NCI-H748 treated with DMSO at 0.1 percent for 48 hours (cell line): ENCODE results near the gene MAML2.

ENCODE experiments used
- DNase-seq: peaks from one replicate; lab custom pipeline; 2025; lab: John Stamatoyannopoulos, UW

MAML2 gene

GRCh38 chr11:96125400-96125799 is 217.6 kb downstream of the MAML2 start:
- no peak for DNase-seq

DNA sequence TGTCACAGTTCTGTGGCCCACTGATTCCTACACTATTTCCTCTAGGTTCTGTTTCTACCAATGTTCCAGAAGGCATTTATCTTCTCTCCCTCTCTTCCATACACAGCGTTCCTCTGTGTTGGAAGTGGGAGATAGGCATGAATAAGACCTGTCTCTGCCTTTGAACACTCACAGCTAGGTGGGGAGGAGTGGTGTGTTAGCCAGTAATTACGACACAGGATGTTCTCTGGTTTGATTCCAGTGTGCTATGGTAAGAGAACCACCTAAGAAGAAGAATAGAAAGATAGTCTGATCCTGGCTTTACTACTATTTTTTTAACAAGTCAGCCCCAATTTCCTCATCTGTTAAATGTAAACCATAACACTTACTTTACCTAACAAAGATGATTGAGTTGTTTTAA is 218.8 kb downstream of the MAML2 start:
- DNase-seq = no peak

DNA sequence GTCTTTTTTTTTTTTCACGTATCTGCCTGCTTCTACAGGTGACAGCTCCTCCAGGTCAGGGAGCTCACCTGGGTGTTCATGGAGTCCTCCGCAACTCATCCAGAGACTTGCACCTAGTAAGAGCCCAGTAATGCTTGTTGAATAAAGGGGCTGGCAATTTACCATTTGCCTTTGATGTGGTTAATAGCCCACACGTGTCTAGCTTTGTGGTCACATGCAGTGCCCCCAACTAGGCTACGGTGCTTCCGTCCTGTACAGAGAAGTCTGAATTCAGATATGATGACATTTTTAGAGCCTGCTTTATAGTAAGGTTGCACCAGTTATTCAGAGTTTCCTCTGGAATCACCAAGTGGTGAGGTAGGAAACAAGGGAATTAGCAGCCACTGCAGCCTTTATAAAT is 219.7 kb downstream of the MAML2 start:
- no peak for DNase-seq

DNA sequence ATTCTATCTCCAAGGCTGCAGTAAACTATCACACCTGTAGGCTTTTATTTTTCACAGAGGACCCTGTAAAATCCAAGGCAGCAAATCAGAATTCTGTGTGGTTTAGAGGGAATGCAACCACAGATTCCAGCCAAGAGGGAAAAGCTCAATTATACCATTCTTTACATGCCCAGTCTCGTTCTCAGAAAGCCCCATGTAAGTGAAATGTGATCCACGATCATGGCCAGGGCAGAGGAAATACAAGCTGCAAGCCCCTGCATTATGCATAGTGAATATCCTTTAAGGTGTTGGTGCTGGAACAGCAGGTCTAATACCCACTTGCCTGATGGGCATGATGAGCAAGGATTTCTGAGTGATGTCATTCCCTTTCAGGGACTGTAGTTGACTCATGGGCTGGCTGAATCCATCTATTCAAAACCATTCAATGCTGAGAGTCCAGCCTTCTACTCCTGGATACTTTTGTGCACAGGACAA is 220.4 kb downstream of the MAML2 start:
- no peak for DNase-seq

- DNase-seq = no peak
Observed at GRCh38 chr11:96119211-96119610, 223.8 kb downstream of the MAML2 start.

DNA sequence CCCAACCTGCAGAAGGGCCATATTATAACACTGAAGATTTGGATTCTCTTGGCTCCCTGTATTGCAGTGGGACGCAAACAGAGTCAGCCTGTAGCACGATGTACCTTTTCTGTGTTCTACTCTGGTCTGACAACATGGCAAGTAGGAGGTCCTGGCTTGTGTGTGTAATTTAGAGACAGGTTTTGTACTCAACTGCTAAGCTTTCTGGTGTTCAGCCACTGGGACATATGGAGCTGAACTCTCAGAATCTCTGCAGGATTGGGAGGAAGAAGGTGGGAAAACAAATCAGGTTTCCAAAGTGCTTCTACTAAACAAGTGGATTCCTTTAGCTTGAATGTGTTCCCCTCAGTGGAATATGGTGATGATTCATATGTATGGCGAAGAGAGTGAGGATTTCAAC is 226.6 kb downstream of the MAML2 start:
- DNase-seq = no peak

- DNase-seq = no peak
Observed at GRCh38 chr11:96114178-96115064, 228.6 kb downstream of the MAML2 start.

DNA sequence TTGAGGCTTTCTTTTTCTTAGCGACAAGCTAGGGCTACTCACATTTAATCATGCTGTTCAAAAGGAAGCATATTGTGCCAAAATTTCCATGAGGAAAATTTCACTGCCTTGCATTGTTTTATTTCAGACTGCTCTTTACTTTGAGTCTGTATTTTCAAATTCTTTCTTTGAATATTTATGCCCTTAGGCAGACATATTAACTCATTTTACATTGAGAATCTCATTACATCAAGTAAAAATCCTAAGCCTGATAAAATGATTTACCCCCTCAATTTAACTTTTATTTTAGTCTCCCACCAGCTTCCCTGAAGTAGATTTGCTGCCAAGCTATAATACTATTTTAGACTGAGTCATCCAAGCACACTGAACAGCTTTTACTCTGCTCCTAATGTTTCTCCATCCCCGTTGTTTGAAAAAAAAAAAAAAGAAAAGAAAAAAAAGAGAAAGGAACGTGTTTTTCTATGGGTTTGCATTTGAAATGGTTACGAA is 229.8 kb downstream of the MAML2 start:
- no peak for DNase-seq

- no peak for DNase-seq
Observed at GRCh38 chr11:96112192-96113128, 230.5 kb downstream of the MAML2 start.

DNA sequence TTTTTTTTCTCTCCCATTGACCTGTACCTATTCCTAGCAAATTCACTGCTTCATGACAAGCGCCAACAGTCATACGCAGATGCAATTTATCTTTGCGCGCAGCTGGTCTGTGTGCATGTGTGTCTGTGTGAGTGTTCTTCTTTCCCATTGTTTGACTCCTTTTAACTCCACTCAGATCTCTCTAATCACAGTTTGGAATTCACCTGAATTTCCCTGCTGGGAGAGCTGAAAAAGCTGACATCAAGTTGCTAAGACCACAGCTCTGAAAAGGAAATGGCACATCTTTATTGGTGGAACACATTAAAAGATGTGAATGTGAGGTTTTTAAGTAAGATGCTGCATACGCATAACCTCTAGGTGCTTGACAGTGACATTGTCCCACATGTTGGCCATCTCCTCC is 231.7 kb downstream of the MAML2 start:
- DNase-seq = no peak

- no peak for DNase-seq
Observed at GRCh38 chr11:96110302-96110701, 232.7 kb downstream of the MAML2 start.

- DNase-seq = no peak
Observed at GRCh38 chr11:96109331-96110030, 233.5 kb downstream of the MAML2 start.

DNA sequence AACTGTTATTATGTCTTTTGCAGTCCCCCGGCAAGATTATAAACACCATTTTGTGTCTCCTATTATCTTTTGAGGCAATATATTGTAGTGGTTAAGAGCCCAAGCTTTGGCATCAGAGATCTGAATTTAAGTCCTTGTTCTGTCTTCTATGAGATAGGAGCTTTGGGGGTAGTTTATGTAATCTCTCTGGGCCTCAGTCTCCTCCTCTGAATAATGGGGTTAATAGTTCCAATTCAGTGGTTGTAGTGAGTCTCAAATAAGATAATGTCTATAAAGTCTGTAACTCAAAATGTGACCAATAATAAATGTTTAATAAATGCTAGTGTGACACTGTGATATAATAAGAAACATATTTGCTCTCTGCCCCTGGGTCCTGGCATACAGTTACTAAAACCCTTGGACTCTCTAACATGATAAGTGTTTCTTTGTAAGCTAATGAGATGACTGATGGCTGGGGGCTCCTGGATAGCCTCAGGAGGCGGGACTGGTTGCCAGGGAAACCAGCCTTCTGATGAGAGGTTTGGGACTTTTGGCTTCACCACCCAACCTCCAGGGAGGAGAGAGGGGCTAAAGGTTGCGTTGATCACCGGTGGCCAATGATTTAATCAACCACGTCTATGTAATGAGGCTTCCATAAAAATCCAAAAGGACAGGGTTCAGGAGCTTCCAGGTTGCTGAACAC is 235.7 kb downstream of the MAML2 start:
- no peak for DNase-seq

- DNase-seq = no peak
Observed at GRCh38 chr11:96106645-96107044, 236.3 kb downstream of the MAML2 start.

DNA sequence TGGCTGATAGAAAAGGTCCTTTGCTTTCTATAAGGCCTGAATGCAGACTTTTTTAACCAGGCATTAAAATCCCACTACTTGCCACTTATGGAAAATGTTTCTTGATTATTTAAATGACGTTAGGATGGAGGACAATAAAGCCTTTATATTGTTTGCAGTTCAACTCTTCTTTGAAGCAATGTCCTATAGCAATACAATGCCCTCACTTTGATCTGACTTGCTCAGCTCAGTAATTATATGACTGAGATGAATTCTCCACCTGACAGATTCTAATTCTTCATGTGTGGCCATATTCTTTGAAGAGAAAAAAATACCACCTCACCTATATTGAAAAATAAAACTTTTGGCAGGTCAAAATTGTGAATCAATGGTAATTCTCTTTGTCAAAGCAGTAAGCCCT is 237.1 kb downstream of the MAML2 start:
- DNase-seq = no peak

- no peak for DNase-seq
Observed at GRCh38 chr11:96105197-96105895, 237.6 kb downstream of the MAML2 start.

DNA sequence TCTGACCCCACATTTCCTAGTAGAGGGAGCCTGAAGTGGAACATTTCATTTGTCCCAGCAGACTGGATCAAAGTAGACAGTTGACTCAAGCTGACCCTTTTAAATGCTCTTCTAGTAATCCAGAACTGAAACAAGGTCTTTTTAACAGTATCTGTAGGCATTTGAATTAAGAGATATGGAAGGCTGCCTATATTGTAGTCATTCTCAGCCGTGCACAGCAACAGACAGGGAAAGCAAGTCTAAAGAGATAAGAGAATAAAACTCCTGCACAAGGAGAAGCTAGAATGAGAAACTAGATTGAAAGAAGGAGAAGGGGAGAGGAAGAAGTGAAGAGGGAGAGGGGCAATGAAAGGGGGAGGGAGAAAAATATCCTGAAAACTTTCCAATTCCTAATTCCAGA is 238.5 kb downstream of the MAML2 start:
- DNase-seq = no peak

DNA sequence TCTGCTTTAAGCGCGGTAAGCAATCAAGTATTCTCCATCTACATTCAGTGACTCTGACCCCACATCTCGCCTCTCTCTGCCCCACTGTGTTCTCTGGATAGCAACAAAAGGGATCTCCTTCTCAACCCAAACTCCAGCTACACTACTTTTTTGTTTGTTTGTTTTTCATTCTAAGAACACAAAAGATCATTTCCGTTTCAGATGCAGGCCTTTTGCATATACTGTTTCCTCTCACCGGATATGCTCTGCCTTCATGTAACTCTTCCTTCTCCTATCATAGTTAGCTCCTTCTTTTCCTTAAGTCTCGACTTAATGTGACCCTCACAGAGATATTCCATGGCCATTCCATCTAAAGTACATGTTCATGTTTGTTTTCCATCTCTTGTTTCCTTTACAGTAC is 239.3 kb downstream of the MAML2 start:
- no peak for DNase-seq

GRCh38 chr11:96103102-96103501 is 239.9 kb downstream of the MAML2 start:
- DNase-seq = no peak

DNA sequence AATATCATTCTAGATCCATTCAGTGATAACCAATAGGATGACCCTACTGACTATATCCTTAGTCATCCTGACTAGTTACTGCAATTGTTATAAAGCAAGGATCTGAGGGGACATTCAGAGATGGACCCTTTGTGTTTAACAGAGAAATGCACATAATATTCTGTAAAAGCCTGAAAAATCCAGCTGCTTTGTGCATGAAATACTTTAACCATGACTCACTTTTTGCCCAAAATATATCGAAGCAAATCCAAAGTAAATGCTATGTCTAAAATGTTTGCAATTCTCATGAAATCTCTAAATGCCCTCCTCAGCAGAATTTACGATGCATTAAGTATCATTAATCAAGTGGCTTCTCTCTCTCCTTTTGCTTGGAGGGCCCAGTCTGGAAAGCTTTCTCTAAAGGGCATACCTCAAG is 240.3 kb downstream of the MAML2 start:
- no peak for DNase-seq

- DNase-seq = no peak
Observed at GRCh38 chr11:96101146-96101545, 241.8 kb downstream of the MAML2 start.
